ENCODE data around the gene TIA1.
"Not testable (repeated sequence)": the region's sequence is repeated elsewhere in the genome, so short reads cannot be mapped to it uniquely, and the experiment has no call there.

The TIA1 gene

GRCh38 chr2:70248181-70248847 is at the start of gene TIA1:
Gene TIA1, minus strand, starts transcription at chr2:70248628. Its CDS starts 198 bp downstream, at chr2:70248430.
- DNase-seq (ENCODE audit: low spot score), result peak; percentile 98

- DNase-seq (ENCODE audit: low spot score), result not testable (repeated sequence)
These were observed 49.4 kb upstream of the TIA1 start for GRCh38 chr2:70297828-70298227.

DNA sequence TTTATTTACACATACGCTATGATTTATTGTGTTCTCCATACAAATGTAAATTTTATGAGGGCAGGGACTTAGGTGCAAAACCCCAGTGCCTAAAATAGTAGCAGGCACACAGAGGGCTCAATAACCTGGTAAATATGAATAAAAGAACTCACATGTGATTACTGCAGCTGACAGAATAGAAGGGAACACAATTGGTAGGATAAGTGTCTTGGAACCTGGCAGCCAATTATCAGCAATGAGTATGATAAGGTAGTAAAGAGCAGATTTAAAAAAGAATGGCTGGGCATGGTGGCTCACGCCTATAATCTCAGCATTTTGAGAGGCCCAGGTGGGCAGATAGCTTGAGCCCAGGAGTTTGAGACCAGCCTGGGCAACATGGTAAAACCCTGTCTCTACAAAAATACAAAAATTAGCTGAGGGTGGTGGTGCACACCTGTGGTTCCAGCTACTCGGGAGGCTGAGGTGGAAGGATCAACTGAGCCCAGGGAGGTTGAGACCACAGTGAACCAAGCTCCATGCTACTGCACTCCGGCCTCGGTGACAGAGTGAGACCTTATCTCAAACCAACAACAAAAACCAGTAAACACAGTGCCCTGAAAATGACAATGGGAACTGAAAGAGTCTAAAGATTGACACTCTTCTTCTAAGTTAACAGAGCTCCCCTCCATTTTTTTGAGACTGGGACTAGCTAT is 35.2 kb upstream of the TIA1 start:
- DNase-seq (ENCODE audit: low spot score), result no peak

DNA sequence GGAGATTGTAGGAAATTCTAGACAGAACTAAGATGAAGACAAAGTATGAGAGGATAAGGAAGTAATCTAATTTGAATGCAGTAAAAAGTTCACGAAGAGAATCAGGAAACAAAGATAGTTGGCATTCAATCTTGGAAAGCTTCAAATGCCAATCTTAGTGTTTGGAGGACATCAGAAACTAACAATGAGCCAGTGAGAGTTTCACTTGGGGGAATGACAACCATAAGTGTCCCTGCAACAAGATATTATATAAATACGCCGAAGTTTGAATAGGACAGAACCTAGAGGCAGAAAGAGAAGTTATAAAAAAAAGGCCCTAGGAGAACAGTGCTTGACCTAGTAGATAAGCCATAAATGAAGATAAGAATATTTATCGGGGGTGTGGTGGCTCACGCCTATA is 34.0 kb upstream of the TIA1 start:
- no peak for DNase-seq (ENCODE audit: low spot score)

DNA sequence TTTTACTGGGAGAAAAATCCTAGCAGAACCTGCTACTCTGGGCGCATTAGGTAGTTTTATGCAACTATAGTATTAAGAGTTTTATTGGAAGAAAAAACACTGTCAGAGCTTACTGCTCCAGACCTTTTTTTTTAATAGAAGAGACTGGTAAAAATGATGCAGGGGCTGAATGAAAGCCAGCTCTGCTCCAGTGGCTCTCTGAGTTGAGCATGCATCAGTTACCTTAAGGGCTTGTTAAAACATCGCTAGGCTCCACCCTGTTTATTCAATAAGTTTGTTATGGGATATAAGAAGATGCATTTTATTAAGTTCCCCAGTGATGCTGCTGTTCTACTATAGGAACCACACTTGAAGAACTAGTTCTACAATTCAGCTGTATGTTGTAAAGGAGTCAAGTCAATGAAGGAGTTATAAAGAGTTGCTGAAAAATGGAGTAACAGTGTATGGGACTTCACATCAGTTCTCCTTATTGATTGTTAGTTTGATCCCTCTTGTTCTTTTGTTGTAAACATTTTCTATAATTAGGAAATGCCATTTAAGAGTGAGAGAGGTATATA is 31.9 kb upstream of the TIA1 start:
- DNase-seq (ENCODE audit: low spot score), result no peak

DNA sequence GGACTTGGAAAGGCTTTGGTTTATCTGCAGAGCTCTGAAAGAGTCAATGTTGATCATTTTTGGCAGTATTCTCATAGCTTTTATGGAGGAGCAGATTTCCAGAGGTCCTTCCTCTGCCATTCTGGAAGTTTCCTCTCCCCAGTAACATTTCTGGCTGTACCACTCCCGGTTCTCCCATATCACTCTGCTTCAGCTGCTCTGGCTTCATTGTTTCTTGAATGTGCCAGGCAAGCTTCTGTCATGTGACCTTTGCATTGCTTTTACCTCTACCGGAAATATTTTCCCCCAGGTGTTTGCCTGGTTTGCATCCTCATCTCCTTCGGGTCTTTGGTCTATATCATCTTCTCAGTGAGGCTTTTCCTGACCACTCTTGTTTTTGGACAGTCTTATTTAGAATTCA is 21.9 kb upstream of the TIA1 start:
- DNase-seq (ENCODE audit: low spot score), result no peak

DNA sequence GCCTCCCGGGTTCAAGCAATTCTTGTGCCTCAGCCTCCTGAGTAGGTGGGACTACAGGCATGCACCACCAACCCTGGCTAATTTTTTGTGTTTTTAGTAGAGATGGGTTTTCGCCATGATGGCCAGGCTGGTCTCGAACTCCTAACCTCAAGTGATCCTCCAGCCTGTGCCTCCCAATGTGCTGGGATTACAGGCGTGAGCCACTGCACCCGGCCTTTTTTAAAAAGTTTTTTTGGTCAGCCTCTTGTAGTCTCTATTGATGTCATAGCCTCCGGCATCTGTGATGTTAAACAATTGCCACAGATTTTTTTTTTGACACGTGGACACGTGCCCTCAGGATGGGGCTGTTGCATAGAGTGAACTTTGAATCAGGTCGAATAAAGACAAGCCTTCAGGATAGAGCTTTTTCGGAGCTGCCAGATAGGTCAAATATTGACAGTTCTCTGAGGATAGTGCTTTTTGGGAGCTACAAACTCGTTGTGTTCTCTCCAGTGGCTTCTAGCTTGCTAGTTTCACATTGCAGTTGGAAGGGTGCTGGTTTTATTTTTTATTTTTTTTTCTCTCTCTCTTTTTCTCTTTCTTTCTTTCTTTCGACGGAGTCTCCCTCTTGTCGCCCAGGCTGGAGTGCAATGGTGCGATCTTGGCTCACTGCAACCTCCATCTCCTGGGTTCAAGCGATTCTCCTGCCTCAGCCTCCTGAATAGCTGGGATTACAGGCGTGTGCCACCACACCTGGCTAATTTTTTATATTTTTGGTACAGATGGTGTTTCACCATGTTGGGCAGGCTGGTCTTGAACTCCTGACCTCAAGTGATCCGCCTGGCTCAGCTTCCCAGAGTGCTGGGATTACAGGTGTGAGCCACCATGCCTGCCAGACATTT is 21.2 kb upstream of the TIA1 start:
- not testable (repeated sequence) for DNase-seq (ENCODE audit: low spot score)

DNA sequence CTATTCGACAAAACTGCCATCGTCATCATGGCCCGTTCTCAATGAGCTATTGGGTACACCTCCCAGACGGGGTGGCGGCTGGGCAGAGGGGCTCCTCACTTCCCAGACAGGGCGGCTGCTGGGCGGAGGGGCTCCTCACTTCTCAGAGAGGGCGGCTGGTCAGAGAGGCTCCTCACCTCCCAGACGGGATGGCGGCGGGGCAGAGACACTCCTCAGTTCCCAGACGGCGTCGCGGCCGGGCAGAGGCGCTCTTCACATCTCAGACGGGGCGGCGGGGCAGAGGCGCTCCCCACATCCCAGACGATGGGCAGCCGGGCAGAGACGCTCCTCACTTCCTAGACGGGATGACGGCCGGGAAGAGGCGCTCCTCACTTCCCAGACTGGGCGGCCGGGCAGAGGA is 18.5 kb upstream of the TIA1 start:
- not testable (repeated sequence) for DNase-seq (ENCODE audit: low spot score)

GRCh38 chr2:70261501-70261900 is 13.1 kb upstream of the TIA1 start:
- no peak for DNase-seq (ENCODE audit: low spot score)

- DNase-seq (ENCODE audit: low spot score), result peak; percentile 60
These were observed 10.1 kb upstream of the TIA1 start for GRCh38 chr2:70258532-70258875.

GRCh38 chr2:70255637-70256314 is 7.3 kb upstream of the TIA1 start:
- no peak for DNase-seq (ENCODE audit: low spot score)

GRCh38 chr2:70250434-70250833 is 2.0 kb upstream of the TIA1 start:
- DNase-seq (ENCODE audit: low spot score), result no peak

DNA sequence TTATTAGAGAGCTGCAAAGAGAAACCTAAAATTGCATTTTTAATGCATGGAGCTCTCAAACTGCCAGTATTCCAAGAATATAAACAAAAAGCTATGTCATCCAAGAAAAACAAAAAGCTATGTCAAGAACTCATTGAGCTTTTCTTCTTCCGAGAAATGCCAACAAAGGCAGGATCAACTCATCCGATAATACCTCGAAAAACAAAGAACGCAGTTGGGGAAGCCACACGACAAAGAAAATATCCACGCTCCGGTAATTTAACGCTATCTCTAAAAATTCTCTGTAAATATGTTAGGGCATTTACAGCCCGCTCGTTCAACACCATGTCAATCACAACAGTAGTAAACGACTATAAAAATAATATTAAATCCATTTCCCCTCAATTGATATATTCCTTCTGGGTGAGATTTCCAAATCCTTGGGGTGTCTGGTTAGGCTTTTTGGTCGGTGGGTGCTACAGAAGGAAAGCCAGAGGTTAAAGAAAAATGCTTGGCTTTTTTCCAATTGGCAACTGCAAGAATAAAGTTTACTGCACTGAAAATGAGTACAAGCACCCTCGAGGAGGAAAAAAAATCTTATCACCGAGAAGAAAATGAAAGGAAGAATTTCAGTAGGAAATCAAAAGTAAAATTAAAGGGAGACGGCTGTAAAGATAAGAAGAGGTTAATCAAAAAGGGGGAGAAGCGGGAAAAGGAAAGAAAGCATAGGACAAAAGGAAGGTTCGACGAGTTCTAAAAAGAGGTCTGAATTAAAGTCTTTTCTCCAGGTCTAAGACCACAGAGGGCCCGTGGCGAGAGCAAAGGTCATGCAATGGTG is 856 bp downstream of the TIA1 start:
- DNase-seq (ENCODE audit: low spot score), result no peak

DNA sequence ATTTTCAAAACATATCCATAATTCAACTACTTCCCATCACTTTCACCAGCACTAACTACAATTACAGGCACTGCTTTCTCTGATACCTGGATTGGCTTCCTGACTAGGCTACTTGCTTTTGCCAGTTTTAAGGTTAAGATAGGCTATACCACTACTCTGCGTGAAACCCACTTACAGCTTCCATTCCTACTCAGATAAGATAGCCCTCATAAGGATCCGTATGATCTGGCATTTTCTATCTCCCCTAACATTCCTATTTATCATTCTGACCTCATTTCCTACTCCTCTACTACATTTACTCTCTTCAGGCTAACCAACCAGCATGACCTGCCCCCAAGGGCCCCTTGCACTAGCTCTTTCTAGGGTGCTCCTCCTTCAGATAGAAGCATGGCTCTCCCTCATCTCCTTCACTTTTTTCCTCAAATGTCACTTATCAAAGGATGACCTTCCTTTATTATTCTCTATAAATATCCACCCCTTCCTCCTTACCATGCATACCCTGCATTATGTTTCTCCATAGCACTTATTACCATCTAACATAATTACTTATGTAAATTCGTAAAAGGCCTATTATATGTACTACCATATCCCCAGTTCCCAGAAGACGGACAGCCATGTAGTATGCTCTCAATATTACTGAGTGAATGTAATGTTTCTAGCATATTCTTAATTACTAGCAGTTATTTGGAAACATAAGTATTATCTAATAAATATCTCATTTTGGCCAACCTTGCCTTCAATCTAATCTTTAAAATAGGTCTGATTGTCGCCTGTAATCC is 4.4 kb downstream of the TIA1 start:
- no peak for DNase-seq (ENCODE audit: low spot score)

DNA sequence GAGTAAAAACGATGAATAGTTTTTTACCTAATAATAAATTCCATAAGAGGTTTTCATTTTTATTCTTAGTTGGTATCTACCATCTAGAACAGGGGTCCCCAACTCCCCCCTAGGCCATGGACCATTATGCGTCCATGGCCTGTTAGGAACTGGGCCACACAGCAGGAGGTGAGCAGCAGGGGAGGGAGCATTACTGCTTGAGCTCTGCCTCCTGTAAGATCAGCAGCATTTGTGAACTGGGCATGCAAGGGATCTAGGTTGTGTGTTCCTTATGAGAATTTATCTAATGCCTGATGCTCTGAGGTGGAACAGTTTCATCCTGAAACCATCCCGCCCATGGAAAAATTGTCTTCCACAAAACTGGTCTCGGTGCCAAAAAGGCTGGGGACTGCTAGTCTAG is 5.9 kb downstream of the TIA1 start:
- no peak for DNase-seq (ENCODE audit: low spot score)

DNA sequence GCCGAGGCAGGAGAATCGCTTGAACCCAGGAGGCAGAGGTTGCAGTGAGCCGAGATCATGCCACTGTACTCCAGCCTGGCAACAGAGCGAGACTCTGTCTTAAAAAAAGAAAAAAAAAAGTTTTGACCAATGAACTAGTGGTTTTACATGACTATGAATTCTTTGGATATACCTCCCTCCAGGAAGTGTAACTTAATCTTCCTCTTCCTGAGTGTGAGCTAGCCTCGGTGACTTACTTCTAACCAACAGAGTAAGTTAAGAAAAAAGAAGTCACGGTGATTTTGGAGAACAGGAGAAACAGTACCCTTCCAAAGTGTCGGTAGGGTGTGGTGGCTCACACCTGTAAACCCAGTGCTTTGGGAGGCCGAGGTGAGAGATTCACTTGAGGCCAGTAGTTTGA is 7.1 kb downstream of the TIA1 start:
- no peak for DNase-seq (ENCODE audit: low spot score)

DNA sequence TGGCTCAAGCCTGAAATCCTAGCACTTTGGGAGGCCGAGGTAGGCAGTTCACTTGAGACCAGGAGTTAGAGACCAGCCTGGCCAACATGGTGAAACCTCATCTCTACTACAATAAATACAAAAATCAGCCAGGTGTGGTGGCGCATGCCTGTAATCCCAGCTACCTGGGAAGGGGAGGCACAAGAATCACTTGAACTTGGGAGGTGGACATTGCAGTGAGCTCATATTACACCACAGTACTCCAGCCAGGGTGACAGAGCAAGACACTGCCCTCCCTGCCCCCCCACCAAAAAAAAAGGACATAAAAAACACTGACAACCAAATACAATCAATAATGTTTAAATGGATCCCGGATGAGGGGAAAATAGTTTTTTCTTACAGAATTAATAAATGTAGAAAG is 7.8 kb downstream of the TIA1 start:
- DNase-seq (ENCODE audit: low spot score), result no peak

DNA sequence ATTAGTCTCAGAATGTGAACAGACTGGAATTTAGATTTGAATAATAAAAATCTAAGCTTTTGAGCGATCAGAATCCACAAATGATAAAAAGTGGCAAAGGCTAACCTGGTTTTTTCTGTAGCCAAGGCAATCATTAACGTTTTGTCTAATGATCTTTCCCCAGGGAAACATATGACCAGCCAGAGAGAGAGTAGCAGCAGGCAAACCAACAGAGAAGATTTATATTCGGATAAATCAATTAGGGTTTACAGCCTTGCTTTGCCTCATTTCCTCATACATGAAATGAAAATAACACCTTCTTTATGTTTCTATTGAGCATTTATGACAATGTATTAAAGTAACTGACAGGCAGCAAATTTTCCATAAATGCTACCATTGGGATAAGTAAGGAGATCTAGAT is 14.5 kb downstream of the TIA1 start:
- DNase-seq (ENCODE audit: low spot score), result no peak

- no peak for DNase-seq (ENCODE audit: low spot score)
These were observed 21.6 kb downstream of the TIA1 start for GRCh38 chr2:70226781-70227180.

DNA sequence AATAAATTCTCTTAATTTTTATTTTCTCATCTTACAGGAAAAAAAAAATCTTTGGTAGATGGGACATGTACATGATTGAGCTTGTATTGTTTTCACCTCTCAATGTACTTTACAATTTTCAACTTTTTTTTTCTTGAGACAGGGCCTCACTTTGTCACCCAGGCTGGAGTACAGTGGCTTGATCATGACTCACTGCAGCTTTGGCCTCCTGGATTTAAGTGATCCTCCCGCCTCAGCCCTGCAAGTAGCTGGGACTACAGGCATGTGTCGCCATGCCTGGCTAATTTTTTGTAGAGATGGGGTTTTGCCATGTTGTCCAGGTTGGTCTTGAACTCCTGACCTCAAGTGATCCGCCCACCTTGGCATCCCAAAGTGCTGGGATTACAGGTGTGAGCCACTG is 25.1 kb downstream of the TIA1 start:
- not testable (repeated sequence) for DNase-seq (ENCODE audit: low spot score)
